WTC11 (cell line): ENCODE measurements around the gene TEX36. TPM values are rescaled to one million over a fixed set of nuclear protein-coding genes. Genes with fewer than 3 reads are reported as not detected.

ENCODE experiments used
- ATAC-seq: fragments of 200-7000 bp; cut with Tn5 transposase; 2 replicates; pipeline ENCODE4 v1.10.0; 2021; ENCODE audit warnings: mild to moderate bottlenecking, moderate library complexity
- CTCF ChIA-PET: fragments of 300-600 bp; sonication (Branson Sonifier 250); formaldehyde crosslinking; loops from one replicate; lab custom pipeline; 2021; ENCODE audit warnings: antibody characterized with exemption; lab: Charles Lee
- POLR2A ChIA-PET: fragments of 350-600 bp; sonication (Branson Sonifier 250); formaldehyde crosslinking; loops from one replicate; lab custom pipeline; 2021; ENCODE audit warnings: antibody characterized with exemption; lab: Charles Lee
- DNase-seq: peaks from one replicate; pipeline ENCODE4 v3.0.0; 2021; ENCODE audit warnings: low spot score
- H3K27ac Mint-ChIP-seq: 2 replicates; pipeline ENCODE4 v1.8.0; 2021; ENCODE audit warnings: mixed read lengths
- H3K27me3 Mint-ChIP-seq: 2 replicates; pipeline ENCODE4 v1.8.0; 2021; ENCODE audit warnings: low read depth, mild to moderate bottlenecking, moderate library complexity, mixed read lengths
- H3K36me3 Mint-ChIP-seq: 2 replicates; pipeline ENCODE4 v1.8.0; 2021; ENCODE audit warnings: mixed read lengths
- H3K4me1 Mint-ChIP-seq: 2 replicates; pipeline ENCODE4 v1.8.0; 2022; ENCODE audit warnings: mixed read lengths
- H3K4me3 Mint-ChIP-seq: 2 replicates; pipeline ENCODE4 v1.8.0; 2021; ENCODE audit warnings: mild to moderate bottlenecking, moderate library complexity, mixed read lengths
- H3K9me3 Mint-ChIP-seq: 2 replicates; pipeline ENCODE4 v1.8.0; 2021; ENCODE audit warnings: mixed read lengths
- ATF1 ChIP-seq: sonication (generic); formaldehyde crosslinking; IDR thresholded peaks from 2 replicates; pipeline ENCODE4 v1.8.1; 2023; ENCODE audit warnings: mild to moderate bottlenecking, moderate library complexity, missing genetic modification reagents
- CBFB ChIP-seq: sonication (generic); formaldehyde crosslinking; IDR thresholded peaks from 2 replicates; pipeline ENCODE4 v1.8.1; 2022; ENCODE audit warnings: mild to moderate bottlenecking, low read depth, missing genetic modification reagents
- GABPB1 ChIP-seq: sonication (generic); formaldehyde crosslinking; IDR thresholded peaks from 2 replicates; pipeline ENCODE4 v1.8.1; 2023; ENCODE audit warnings: mild to moderate bottlenecking, missing genetic modification reagents
- HMGA2 ChIP-seq: fragments of 250-450 bp; sonication (Bioruptor Pico); IDR thresholded peaks from 2 replicates; pipeline ENCODE4 v1.4.0; 2021; ENCODE audit warnings: mild to moderate bottlenecking, moderate library complexity
- IRF2 ChIP-seq: sonication (generic); formaldehyde crosslinking; IDR thresholded peaks from 2 replicates; pipeline ENCODE4 v1.8.0; 2022; ENCODE audit warnings: low read depth, missing genetic modification reagents, borderline replicate concordance
- JAZF1 ChIP-seq: fragments of 250-450 bp; sonication (Bioruptor Pico); IDR thresholded peaks from 2 replicates; pipeline ENCODE4 v1.9.0; 2021; ENCODE audit warnings: moderate library complexity, mild to moderate bottlenecking, inconsistent platforms
- MAX ChIP-seq: sonication (generic); formaldehyde crosslinking; IDR thresholded peaks from 2 replicates; pipeline ENCODE4 v1.8.0; 2022; ENCODE audit warnings: mild to moderate bottlenecking, missing genetic modification reagents
- MYBL2 ChIP-seq: sonication (generic); formaldehyde crosslinking; IDR thresholded peaks from 2 replicates; pipeline ENCODE4 v1.8.1; 2023; ENCODE audit warnings: mild to moderate bottlenecking, moderate library complexity, missing genetic modification reagents
- PRDM15 ChIP-seq: sonication (generic); formaldehyde crosslinking; IDR thresholded peaks from 2 replicates; pipeline ENCODE4 v1.8.0; 2022; ENCODE audit warnings: missing genetic modification reagents
- RORB ChIP-seq: fragments of 250-450 bp; sonication (Bioruptor Pico); IDR thresholded peaks from 2 replicates; pipeline ENCODE4 v1.9.0; 2021; ENCODE audit warnings: mild to moderate bottlenecking
- SMAD3 ChIP-seq: sonication (generic); formaldehyde crosslinking; IDR thresholded peaks from 2 replicates; pipeline ENCODE4 v1.8.0; 2022; ENCODE audit warnings: missing genetic modification reagents, mild to moderate bottlenecking, borderline replicate concordance
- ZBTB43 ChIP-seq: sonication (generic); formaldehyde crosslinking; IDR thresholded peaks from 2 replicates; pipeline ENCODE4 v1.8.1; 2023; ENCODE audit warnings: mild to moderate bottlenecking, missing genetic modification reagents
- ZNF138 ChIP-seq: sonication (generic); formaldehyde crosslinking; conservative IDR thresholded peaks from 2 replicates; pipeline ENCODE4 v1.8.1; 2022; ENCODE audit warnings: mild to moderate bottlenecking, moderate library complexity, missing genetic modification reagents
- ZNF423 ChIP-seq: fragments of 250-450 bp; sonication (Bioruptor Pico); IDR thresholded peaks from 2 replicates; pipeline ENCODE4 v2.1.2; 2022; ENCODE audit warnings: mild to moderate bottlenecking, moderate library complexity
- ZSCAN18 ChIP-seq: fragments of 250-450 bp; sonication (Bioruptor Pico); IDR thresholded peaks from 2 replicates; pipeline ENCODE4 v2.1.2; 2022; ENCODE audit warnings: mild to moderate bottlenecking, moderate library complexity
- total RNA-seq: library from RNA; stranded (reverse); gene quantifications from 3 replicates; pipeline ENCODE4 v1.2.3, GENCODE V29; 2021
- TF ChIP-seq, protein P1 (sequence below): sonication (generic); formaldehyde crosslinking; IDR thresholded peaks from 2 replicates; pipeline ENCODE4 v1.8.1; 2022; ENCODE audit warnings: low read depth, missing genetic modification reagents, borderline replicate concordance
- TF ChIP-seq, protein P2 (sequence below): fragments of 250-450 bp; sonication (Bioruptor Pico); IDR thresholded peaks from 2 replicates; pipeline ENCODE4 v1.9.0; 2021; ENCODE audit warnings: mild to moderate bottlenecking

The TEX36 gene
- total RNA-seq, 1 experiment from 2014 or later = not detected

DNA sequence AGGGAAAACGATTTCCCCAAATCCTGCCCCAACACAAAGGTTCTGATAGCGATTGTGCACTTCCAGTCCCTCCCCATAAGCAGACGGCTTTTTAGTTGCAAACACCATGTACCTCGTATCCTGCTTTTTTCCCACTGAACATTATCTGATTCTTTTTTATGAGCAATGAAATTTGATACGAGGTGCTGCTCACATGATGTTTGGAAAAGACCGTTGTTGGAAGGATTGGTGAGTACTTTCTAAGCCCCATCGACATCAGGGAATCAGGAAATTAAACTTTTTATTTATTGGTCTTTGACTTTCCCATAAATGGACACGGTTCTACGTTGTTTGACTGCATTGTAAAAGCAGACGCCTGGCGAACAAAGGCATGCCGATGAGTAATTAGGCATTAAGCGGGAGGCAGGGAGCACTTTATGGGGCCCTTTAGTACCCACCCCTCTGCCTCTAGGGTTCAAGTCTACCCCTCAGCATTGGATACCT, 49.4 kb downstream of the TEX36 start (continued):
- TF ChIP-seq SMAD3 (CRISPR knock-in tag) (no peak), ATF1 (CRISPR knock-in tag) (no peak), HMGA2 (CRISPR knock-in tag) (no peak), MAX (CRISPR knock-in tag) (no peak), CBFB (CRISPR knock-in tag) (no peak)
- TF ChIP-seq, protein P1, sequence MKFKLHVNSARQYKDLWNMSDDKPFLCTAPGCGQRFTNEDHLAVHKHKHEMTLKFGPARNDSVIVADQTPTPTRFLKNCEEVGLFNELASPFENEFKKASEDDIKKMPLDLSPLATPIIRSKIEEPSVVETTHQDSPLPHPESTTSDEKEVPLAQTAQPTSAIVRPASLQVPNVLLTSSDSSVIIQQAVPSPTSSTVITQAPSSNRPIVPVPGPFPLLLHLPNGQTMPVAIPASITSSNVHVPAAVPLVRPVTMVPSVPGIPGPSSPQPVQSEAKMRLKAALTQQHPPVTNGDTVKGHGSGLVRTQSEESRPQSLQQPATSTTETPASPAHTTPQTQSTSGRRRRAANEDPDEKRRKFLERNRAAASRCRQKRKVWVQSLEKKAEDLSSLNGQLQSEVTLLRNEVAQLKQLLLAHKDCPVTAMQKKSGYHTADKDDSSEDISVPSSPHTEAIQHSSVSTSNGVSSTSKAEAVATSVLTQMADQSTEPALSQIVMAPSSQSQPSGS = no peak

GRCh38 chr10:125631806-125632205, 51.2 kb downstream of the TEX36 start:
- ChIA-PET POLR2A (no interaction called here), CTCF (interaction anchor here (1.0 to 1.3 kb wide), 2 partner anchors 11 to 110 kb away, joined by 4 read pairs; no protein-coding TSS in a partner anchor)
- Mint-ChIP-seq H3K4me1 (peaks cover 8% of the 10 kb centered on the region), H3K27me3 (no peaks in the 10 kb centered on the region; the same call in none of the 2 replicates), H3K27ac (no peak overlapping the region), H3K9me3 (no peaks in the 10 kb centered on the region), H3K36me3 (no peaks in the 10 kb centered on the region), H3K4me3 (no peak overlapping the region)
- ATAC-seq (no peak), DNase-seq (no peak)
- TF ChIP-seq IRF2 (CRISPR knock-in tag) (no peak), MYBL2 (CRISPR knock-in tag) (no peak), ZNF138 (CRISPR knock-in tag) (no peak), ZBTB43 (no peak)

GRCh38 chr10:125629758-125630376, 53.1 kb downstream of the TEX36 start:
- no peak overlapping the region for H3K4me3 Mint-ChIP-seq
- POLR2A ChIA-PET = no interaction called here
- no peaks in the 10 kb centered on the region; the same call in none of the 2 replicates for H3K27me3 Mint-ChIP-seq
- no peaks in the 10 kb centered on the region for H3K9me3 Mint-ChIP-seq
- ATAC-seq = no peak
- H3K4me1 Mint-ChIP-seq = peaks cover 15% of the 10 kb centered on the region
- CTCF ChIA-PET = interaction anchor here (1.6 kb wide), 1 partner anchor 108 kb away, joined by 4 read pairs; no protein-coding TSS in a partner anchor
- H3K36me3 Mint-ChIP-seq = no peaks in the 10 kb centered on the region
- H3K27ac Mint-ChIP-seq = no peak overlapping the region
- no peak for TF ChIP-seq ZSCAN18 (CRISPR knock-in tag)
- TF ChIP-seq ZNF423 = no peak
- TF ChIP-seq GABPB1 = no peak
- no peak for TF ChIP-seq PRDM15
- no peak for TF ChIP-seq JAZF1 (CRISPR knock-in tag)
- TF ChIP-seq ZBTB43 = no peak
- TF ChIP-seq, protein P2, sequence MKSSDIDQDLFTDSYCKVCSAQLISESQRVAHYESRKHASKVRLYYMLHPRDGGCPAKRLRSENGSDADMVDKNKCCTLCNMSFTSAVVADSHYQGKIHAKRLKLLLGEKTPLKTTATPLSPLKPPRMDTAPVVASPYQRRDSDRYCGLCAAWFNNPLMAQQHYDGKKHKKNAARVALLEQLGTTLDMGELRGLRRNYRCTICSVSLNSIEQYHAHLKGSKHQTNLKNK (CRISPR knock-in tag) = no peak
- TF ChIP-seq RORB (CRISPR knock-in tag) = no peak
- TF ChIP-seq, all 79 proteins: peak for 0
- no peak for DNase-seq
